Lower lobe of right lung (tissue), 2 donors: ENCODE data around the gene PTP4A1. TPM values are rescaled to one million over a fixed set of nuclear protein-coding genes. Genes with fewer than 3 reads are reported as not detected.

ENCODE experiments used
- ATAC-seq, 2 donors: fragments of 200-7000 bp; cut with Tn5 transposase; one replicate each; pipeline ENCODE4 v1.9.1; 2020 to 2022; ENCODE audit warnings: mild to moderate bottlenecking in 2 of 2, moderate library complexity in 2 of 2
- DNase-seq: peaks from one replicate; pipeline ENCODE4 v3.0.0-alpha.2; 2020
- H3K27ac ChIP-seq: fragments of 200-600 bp; one replicate; pipeline ENCODE4 v1.8.0; 2022
- H3K27me3 ChIP-seq: fragments of 200-600 bp; one replicate; pipeline ENCODE4 v1.8.0; 2022; ENCODE audit warnings: low read depth
- H3K36me3 ChIP-seq: fragments of 200-600 bp; one replicate; pipeline ENCODE4 v1.8.0; 2022; ENCODE audit warnings: mild to moderate bottlenecking
- H3K4me1 ChIP-seq: fragments of 200-600 bp; one replicate; pipeline ENCODE4 v1.8.0; 2022
- H3K4me3 ChIP-seq: fragments of 200-600 bp; one replicate; pipeline ENCODE4 v1.8.0; 2022; ENCODE audit warnings: mild to moderate bottlenecking
- H3K9me3 ChIP-seq: fragments of 200-600 bp; one replicate; pipeline ENCODE4 v1.8.0; 2022
- intact Hi-C: fragments of 100-400 bp; cut with DNase I; formaldehyde crosslinking; loops from one replicate; pipeline ENCODE4 v1.11.0; 2022
- total RNA-seq: library from RNA; stranded (reverse); fragmentation: NEBNext Ultra II Directional; extraction: Animal tissue kit (Norgen Biotek cat#: 25700); gene quantifications from one replicate; pipeline ENCODE4 v1.2.1, GENCODE V29; 2021
- TF ChIP-seq, protein P1 (sequence below): fragments of 200-600 bp; IDR thresholded peaks from one replicate; pipeline ENCODE4 v1.8.0; 2022; ENCODE audit warnings: antibody characterized with exemption, mild to moderate bottlenecking
- donor health status: DM: no; HTN: yes; CAD: no; lungs with severe emphysema.

PTP4A1 gene
- total RNA-seq, 1 donor from 2014 or later, result 57.6 TPM

GRCh38 chr6:63533952-63534351, 38.3 kb upstream of the PTP4A1 start:
- H3K27ac ChIP-seq, result no peak overlapping the region
- H3K27me3 ChIP-seq, result no peaks in the 10 kb centered on the region
- TF ChIP-seq, protein P1, sequence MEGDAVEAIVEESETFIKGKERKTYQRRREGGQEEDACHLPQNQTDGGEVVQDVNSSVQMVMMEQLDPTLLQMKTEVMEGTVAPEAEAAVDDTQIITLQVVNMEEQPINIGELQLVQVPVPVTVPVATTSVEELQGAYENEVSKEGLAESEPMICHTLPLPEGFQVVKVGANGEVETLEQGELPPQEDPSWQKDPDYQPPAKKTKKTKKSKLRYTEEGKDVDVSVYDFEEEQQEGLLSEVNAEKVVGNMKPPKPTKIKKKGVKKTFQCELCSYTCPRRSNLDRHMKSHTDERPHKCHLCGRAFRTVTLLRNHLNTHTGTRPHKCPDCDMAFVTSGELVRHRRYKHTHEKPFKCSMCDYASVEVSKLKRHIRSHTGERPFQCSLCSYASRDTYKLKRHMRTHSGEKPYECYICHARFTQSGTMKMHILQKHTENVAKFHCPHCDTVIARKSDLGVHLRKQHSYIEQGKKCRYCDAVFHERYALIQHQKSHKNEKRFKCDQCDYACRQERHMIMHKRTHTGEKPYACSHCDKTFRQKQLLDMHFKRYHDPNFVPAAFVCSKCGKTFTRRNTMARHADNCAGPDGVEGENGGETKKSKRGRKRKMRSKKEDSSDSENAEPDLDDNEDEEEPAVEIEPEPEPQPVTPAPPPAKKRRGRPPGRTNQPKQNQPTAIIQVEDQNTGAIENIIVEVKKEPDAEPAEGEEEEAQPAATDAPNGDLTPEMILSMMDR, result no peak
- DNase-seq (no peak), ATAC-seq (no peak)
- H3K4me1 ChIP-seq, result no peaks in the 10 kb centered on the region
- no peaks in the 10 kb centered on the region for H3K9me3 ChIP-seq
- H3K36me3 ChIP-seq, result no peaks in the 10 kb centered on the region
- intact Hi-C loops, result no loop called here
- no peak overlapping the region for H3K4me3 ChIP-seq

- ATAC-seq (no peak), DNase-seq (no peak)
- Histone ChIP-seq H3K4me1 (no peaks in the 10 kb centered on the region), H3K9me3 (no peaks in the 10 kb centered on the region), H3K27me3 (no peaks in the 10 kb centered on the region), H3K27ac (no peak overlapping the region), H3K36me3 (no peaks in the 10 kb centered on the region), H3K4me3 (no peak overlapping the region)
- intact Hi-C loops, result no loop called here
- TF ChIP-seq, protein P1, result no peak
Observed at GRCh38 chr6:63537201-63537958, 34.9 kb upstream of the PTP4A1 start.

DNA sequence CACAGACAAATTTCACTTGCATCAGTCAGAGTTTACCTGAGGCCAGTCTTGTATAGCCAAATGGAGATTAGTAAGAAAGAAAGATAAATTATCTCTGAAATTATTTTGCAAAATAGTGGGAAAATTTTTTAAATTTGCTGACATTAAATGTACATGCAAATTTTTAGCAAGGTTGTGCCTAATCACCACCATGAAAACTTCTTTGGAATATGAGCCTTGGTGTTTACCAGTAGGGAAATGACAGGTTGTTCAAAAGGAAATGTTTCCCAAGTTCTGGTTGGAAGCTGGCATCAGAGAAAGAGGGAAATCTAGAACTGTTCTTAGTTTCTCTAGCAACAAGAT, 34.4 kb upstream of the PTP4A1 start:
- DNase-seq, result no peak
- H3K4me3 ChIP-seq, result no peak overlapping the region
- H3K27ac ChIP-seq, result no peak overlapping the region
- no peak for ATAC-seq
- TF ChIP-seq, protein P1, result no peak
- intact Hi-C loops, result no loop called here
- no peaks in the 10 kb centered on the region for H3K9me3 ChIP-seq
- H3K36me3 ChIP-seq, result no peaks in the 10 kb centered on the region
- H3K4me1 ChIP-seq, result no peaks in the 10 kb centered on the region
- no peaks in the 10 kb centered on the region for H3K27me3 ChIP-seq

- Histone ChIP-seq H3K36me3 (no peaks in the 10 kb centered on the region), H3K27me3 (no peaks in the 10 kb centered on the region), H3K4me1 (no peaks in the 10 kb centered on the region), H3K9me3 (no peaks in the 10 kb centered on the region), H3K4me3 (no peak overlapping the region), H3K27ac (no peak overlapping the region)
- intact Hi-C loops, result no loop called here
- DNase-seq, result no peak
- no peak for ATAC-seq
- TF ChIP-seq, protein P1, result no peak
Observed at GRCh38 chr6:63538550-63538949, 33.7 kb upstream of the PTP4A1 start.

GRCh38 chr6:63543001-63543400, 29.3 kb upstream of the PTP4A1 start:
- ATAC-seq (no peak), DNase-seq (no peak)
- Histone ChIP-seq H3K36me3 (no peaks in the 10 kb centered on the region), H3K4me3 (no peak overlapping the region), H3K27ac (no peak overlapping the region), H3K27me3 (no peaks in the 10 kb centered on the region), H3K4me1 (no peaks in the 10 kb centered on the region), H3K9me3 (no peaks in the 10 kb centered on the region)
- TF ChIP-seq, protein P1, result no peak
- intact Hi-C loops, result no loop called here
